Stomach (tissue), 4 donors: ENCODE measurements around the gene PDE4D.

Source experiments
- CTCF ChIP-seq, 7 experiments: fragments of 450-650 bp in 4 of 7; fragments of 200-600 bp in 3 of 7; sonication (generic) in 3 of 7; IDR thresholded peaks; one replicate each; pipeline ENCODE4 v1.5.1; 2016 to 2019; ENCODE audit warnings: antibody characterized with exemption in 7 of 7, control low read depth in 2 of 7, mild to moderate bottlenecking in 1 of 7
- POLR2A ChIP-seq, 4 donors: fragments of 450-650 bp; IDR thresholded peaks; one replicate each; pipeline ENCODE4 v1.6.1; 2016; ENCODE audit warnings: antibody characterized with exemption in 4 of 4, control low read depth in 2 of 4, mild to moderate bottlenecking in 1 of 4, moderate library complexity in 1 of 4

DNA sequence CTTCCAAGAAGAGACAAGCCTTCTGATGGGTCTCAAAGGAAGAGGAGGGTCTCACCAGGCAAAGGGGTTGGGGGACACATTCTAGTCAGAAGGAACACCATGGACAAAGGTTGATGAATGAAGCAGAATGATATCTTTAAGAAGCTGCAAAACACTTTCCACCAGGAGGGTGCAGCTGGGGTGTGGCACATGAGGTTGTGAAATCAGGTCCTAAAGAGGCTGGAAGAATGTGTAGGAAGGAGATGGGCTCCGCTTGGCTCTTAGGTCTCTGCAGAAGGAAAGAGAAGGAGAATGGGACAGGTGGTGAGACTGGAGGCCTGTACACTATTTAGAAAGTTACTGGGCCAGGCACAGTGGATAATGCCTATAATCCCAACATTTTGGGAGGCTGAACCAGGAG, 328.6 kb downstream of the PDE4D start:
- TF ChIP-seq CTCF (IDR thresholded peaks at IDR 0.05) (no peak), POLR2A (IDR thresholded peaks at IDR 0.05) (no peak)
